Activated CD8-positive, alpha-beta memory T cell treated with anti-CD3 and anti-CD28 coated beads for 36 hours (primary cell): Measurements from ENCODE around the gene FAM3A. TPM values are rescaled to one million over a fixed set of nuclear protein-coding genes. Genes with fewer than 3 reads are reported as not detected.
"Not testable (repeated sequence)": the region's sequence is repeated elsewhere in the genome, so short reads cannot be mapped to it uniquely, and the experiment has no call there.

Experiments
- CTCF ChIA-PET: fragments of 350-600 bp; sonication (Branson Sonifier 250); formaldehyde crosslinking; loops from one replicate; lab custom pipeline; 2021; ENCODE audit warnings: antibody characterized with exemption; lab: Charles Lee
- POLR2A ChIA-PET: fragments of 350-600 bp; sonication (Branson Sonifier 250); formaldehyde crosslinking; loops from one replicate; lab custom pipeline; 2021; ENCODE audit warnings: antibody characterized with exemption; lab: Charles Lee
- total RNA-seq, 2 experiments: library from RNA; stranded (reverse); gene quantifications; one replicate each; pipeline ENCODE4 v1.2.3, GENCODE V29; 2021

The FAM3A gene
- total RNA-seq, 2 experiments from 2014 or later = 30.5 to 32.5 TPM

DNA sequence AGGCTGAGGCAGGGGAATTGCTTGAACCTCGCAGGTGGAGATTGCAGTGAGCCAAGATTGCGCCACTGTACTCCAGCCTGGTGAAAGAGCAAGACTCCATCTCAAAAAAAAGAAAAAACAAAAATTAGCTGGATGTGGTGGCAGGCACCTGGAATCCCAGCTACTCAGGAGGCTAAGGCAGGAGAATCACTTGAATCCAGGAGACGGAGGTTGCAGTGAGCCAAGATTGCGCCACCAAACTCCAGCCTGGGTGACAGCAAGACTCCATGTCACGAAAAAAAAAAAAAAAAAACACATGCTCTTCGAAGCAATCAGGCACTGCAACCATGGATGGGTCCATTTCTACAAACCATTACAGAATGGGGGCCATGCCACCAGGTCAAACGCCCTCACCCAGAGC is 24.3 kb upstream of the FAM3A start:
- CTCF ChIA-PET = interaction anchor here (2.2 to 2.4 kb wide), 2 partner anchors 13 to 167 kb away, joined by 7 read pairs; partner anchors contain the start of gene FLNA
- POLR2A ChIA-PET = not testable (repeated sequence)

DNA sequence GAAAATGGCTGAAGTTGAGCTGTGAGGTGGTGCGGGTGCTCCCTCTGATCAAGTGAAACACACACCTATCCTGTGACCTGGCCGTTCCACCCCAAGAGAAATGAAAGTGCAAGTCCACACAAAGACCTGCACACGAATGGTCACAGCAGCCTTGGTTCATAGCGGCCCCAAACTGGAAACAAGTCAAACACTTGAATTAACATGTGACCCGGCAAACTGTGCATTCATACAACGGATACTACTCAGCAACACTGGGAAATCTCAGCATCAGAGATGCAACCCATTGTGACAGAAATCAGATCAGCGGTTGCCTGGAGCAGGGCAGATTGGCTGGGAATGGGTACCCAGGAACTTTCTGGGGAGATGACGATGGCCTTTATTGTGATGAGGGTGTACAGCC is 23.0 kb upstream of the FAM3A start:
- ChIA-PET CTCF (no interaction called here), POLR2A (no interaction called here)

DNA sequence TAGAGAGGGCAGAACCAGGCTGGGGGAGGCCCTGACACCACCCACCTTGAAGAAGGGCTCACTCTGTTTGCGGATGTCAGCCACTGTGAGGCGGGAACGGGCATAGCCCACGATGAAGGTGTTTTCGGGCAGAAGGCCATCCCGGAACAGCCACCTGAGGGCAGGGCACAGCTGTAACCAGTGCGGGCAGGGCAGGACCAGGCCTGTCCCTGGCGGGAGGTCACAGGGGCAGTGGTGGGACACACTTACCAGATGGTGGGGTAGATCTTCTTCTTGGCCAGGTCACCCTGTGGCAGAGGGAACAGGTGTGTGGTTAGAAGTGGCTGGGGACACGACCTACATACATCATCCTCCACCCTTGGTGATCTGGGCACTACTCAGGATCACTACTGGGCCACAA is 19.9 kb upstream of the FAM3A start:
- CTCF ChIA-PET = interaction anchor here (1.3 to 1.8 kb wide), 4 partner anchors 9 to 163 kb away, joined by 3 to 6 read pairs (median 4); no protein-coding TSS in a partner anchor
- POLR2A ChIA-PET = interaction anchor here (0.9 kb wide), 1 partner anchor 81 kb away, joined by 3 read pairs; no protein-coding TSS in a partner anchor

DNA sequence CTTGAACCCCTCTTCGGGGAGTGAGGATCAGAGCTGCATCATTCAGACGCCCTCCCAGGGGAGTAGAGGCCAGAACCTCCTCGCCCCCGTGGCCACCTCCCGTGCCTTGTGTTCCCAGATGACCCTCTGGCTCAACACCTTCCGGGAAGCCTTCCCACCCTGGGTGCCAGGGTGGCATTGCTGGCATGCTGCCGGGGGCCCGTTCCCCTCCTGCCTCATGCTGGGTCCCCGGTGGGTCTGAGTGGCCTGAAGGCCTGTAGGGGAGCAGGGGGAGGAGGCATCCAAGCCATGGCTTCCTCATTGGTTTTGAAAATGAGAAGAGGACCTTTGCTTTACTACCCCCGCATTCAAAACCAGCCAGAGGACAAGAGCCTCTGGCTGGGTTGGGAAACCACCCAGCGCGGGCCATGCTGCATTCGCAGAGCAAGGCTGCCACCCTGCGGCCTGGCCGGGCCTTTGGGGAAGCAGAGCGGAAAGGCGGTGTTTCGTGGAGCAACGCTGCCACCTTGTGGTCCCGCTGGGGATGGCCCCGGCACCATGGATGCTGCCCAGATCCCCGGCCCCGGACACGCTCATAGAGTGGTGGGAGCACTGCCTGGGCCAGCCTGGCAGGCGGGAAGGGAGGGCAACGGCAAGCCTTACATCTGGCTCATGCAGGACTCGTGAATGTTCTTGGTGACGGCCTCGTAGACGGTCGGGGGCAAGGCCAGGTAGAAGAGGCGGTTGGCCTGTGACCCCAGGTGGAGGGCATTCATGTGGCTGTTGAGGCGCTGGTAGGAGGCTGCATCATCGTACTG is 18.7 kb upstream of the FAM3A start:
- ChIA-PET CTCF (interaction anchor here (1.1 to 1.8 kb wide), 5 partner anchors 8 to 162 kb away, joined by 3 to 6 read pairs (median 3); no protein-coding TSS in a partner anchor), POLR2A (interaction anchor here (0.8 to 0.9 kb wide), 2 partner anchors 11 to 80 kb away, joined by 3 read pairs; no protein-coding TSS in a partner anchor)

DNA sequence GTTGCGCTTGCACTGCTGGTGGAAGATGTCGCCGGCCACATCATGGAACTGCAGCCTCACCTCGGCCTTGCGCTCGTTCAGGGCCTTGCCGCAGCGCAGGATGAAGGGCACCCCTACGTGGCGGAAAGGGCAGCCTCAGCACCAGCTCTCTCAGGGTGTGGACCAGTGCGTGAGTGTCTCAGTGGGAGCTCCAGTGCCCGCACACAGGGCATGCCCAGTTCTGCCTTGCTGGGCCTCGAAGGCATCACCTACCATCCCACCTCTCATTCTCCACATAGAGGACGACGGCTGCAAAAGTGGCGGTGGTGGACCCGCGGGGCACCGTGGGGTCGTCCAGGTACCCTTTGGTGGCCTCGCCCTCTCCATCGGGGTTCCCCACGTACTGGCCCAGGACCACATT is 16.7 kb upstream of the FAM3A start:
- CTCF ChIA-PET = interaction anchor here (1.6 kb wide), 1 partner anchor 9 kb away, joined by 4 read pairs; no protein-coding TSS in a partner anchor
- POLR2A ChIA-PET = no interaction called here

DNA sequence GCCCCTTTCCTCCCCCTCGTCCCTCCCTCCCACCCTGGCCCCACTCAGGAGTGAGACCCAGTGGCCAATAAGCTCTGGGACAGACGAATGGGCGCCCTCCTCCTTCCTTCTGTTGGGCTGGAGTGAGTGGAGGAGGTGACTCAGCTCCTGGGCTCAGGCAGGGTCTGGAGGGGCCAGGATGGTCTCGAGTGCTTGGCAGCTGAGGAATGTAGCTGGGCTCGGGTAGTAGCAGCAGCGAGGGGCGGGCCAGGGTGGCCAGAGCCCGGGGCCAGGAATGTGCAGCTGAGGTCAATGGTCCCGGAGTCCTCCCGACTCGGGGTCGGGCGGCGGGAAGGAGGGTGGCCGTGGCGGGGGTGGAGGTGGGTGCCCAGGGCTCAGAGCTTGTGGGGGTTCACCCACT is 15.6 kb upstream of the FAM3A start:
- POLR2A ChIA-PET = no interaction called here
- CTCF ChIA-PET = interaction anchor here (1.6 kb wide), 1 partner anchor 11 kb away, joined by 4 read pairs; no protein-coding TSS in a partner anchor

DNA sequence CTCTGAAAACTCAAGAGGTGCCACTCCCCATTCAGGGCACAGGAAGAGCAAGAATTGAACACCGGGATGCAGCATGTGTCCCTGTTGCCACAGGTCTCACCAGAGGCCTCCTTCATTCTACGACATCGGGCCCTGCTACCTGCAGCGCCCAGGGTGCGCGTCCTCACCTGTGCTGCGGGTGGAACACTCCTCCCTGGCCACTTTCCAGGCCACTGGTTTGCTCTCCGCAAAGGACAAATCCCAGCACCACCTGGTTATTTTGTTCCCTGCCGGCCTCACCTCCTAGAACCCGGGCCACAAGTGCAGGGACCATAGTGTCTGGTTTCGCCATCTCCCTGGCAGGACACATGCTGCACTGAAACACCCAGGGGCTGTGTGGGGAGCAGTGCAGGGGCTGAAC is 14.3 kb upstream of the FAM3A start:
- ChIA-PET CTCF (interaction anchor here (2.2 kb wide), 1 partner anchor 157 kb away, joined by 9 read pairs; no protein-coding TSS in a partner anchor), POLR2A (no interaction called here)

DNA sequence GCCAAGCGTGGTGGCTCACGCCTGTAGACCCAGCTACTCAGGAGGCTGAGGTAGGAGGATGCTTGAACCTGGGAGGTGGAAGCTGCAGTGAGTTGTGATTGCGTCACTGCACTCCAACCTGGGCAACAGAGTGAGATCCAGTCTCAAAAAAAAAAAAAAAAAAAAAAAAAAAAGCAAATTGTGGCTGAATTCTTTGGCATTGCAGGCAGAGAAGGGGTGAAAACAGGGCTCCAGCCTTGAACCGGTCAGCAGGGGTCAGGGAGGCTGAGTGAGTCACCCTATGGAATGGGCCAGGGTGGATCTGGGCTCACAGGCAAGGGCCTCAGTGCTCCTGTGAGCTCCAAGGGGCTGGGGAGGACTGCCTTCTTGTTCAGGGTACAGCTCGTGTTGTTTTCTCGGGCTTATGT is 13.2 kb upstream of the FAM3A start:
- ChIA-PET POLR2A (interaction anchor here (0.6 kb wide), 1 partner anchor 13 kb away, joined by 3 read pairs; no protein-coding TSS in a partner anchor), CTCF (interaction anchor here (2.2 kb wide), 1 partner anchor 156 kb away, joined by 9 read pairs; no protein-coding TSS in a partner anchor)

DNA sequence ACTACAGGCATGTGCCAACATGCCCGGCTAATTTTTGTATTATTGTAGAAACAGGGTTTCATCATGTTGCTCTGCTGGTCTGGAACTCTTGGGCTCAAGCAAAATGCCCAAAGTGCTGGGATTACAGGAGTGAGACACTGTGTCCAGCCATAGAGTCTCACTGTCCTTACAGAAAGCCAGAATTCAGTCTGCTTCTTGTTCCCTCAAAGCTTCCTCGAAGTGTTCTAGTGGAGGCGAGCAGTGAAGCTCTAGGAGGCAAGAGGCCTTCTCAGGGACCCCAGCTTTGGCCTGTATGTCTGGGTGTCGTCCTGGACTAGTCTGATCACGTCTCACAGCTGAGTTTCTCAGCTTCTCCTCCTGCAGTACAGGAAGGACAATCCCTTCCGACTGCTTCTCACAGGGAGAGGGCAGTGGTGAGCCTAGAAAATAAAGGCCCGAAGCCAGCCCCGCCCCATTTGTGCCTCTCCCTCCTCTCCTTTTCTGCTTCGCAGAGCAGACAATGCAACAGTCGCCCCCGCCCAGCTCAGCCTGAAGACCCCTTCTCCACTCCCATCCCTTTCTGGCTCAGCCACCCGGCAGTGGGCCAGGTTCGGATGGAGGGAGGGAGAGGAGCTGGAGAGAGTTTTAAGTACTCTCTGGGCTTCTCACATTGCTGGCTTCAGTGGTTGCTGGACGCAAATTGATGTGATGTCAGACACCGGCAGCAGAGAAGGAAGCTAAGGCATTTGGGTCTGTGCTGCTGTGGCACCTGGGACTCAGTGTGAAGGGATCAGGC is 11.1 kb upstream of the FAM3A start:
- POLR2A ChIA-PET = no interaction called here
- CTCF ChIA-PET = interaction anchor here (0.6 to 1.8 kb wide), 6 partner anchors 9 to 209 kb away, joined by 3 to 7 read pairs (median 4); partner anchors contain the start of gene SLC10A3

DNA sequence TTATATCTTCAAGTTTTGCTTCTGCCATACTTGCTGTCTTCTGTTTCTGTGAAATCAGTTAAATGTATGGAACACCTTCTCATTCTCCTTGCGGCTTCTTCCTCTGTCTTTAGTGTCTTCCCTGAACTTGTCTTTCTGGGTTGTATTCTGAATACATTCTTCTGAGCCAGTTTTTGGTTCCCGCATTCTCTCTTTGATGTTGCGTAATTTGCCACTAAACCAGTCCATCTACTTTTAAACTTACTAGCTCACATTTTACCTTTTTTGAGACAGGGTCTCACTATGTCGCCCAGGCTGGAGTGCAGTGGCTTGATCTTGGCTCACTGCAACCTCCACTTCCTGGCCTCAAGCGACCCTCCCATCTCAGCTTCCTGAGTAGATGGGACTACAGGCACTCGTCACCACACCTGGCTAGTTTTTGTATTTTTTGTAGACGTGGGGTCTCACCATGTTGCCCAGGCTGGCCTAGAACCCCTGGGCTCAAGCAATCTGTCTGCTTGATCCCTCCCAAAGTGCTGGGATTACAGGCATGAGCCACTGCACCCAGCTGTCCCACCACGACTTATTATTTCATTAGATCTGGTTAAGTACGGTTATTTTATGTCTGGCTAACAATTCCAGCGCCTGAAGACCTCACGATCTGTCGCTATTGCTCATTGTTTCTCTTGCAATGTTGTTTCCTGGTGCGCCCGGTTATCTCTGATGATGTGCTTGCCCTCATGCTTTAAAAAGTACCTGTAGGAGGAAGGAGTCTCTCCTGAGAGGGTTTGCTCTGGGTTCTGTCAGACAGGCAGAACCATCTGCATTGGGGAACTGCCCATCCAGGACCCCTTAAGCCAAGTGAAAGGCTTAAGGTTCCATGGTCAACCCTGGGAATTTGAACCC is 9.8 kb upstream of the FAM3A start:
- ChIA-PET CTCF (interaction anchor here (1.1 to 1.8 kb wide), 2 partner anchors 15 to 36 kb away, joined by 4 to 7 read pairs; partner anchors contain the start of gene SLC10A3), POLR2A (no interaction called here)

DNA sequence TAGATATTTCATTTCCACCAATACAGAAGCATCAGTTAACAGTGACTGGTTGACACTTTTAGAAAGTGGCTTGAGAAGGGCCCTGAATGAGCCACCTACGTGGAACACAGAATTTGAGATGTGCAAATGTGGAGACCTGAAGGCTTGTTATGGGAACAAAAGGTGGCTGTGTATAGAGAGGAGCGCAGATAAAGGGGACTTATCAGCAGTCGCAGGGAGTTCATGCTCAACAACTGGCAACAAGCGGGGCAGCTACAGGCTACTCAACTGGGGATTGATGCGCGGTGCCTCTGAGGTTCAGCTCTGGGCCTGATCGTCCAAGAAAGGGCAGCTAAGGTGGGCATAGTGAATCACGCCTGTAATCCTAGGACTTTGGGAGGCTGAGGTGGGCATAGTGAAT is 3.4 kb upstream of the FAM3A start:
- ChIA-PET POLR2A (no interaction called here), CTCF (no interaction called here)

DNA sequence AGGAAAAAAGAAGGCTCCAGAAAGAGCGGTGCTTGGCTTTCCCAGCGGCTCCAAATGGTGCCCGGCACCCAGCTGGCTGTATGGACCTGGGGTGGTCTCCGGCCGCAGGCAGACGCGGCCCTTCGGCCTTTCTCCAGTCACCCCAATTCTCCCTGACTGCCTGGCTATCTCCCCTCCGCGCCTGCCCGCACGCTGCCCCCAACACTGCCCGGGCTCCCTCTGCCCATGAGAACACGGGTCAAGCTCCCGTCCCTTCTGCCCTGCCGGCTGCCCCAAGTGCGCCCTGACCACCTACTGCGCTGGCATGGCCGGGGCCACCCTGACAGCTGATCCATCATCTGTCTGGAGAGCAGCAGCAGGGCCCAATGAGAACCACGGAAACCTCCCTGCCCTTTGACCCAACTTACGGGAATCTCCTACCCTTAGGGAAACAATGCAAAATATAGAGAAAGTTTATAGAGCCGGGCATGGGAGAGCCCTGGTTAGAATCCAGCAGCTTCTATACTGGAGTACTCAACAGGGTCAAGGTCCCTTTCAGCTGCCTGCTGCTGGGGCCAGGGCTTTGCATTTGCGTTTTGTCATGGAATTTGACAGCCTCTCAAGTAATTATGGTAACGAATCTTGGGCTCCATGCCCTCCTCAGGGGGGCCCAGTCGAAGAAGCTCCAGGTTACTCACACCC is 1.2 kb upstream of the FAM3A start:
- ChIA-PET CTCF (no interaction called here), POLR2A (no interaction called here)

DNA sequence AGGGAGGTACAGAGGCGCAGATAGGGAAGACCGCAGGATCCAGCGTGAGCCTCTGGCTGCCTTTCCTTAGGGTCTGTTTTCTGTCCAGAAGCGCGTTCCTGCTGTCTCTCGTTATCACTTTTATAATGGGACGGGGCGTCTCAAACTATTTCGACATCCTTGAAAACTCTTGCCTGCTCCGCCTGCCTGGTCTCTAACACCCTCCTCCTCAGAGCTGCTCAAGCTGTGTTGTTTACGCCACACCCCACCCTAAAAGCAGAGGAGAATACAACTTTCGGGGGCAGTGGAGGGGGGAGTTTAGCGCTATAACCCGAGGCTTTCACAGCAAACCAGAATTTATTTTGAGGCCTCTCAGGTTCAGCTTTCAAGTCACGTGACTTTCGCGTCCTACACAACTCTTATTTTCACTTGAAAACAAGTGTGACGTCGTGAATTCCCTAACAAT is 646 bp upstream of the FAM3A start:
- ChIA-PET POLR2A (no interaction called here), CTCF (interaction anchor here (0.6 kb wide), 1 partner anchor 41 kb away, joined by 3 read pairs; no protein-coding TSS in a partner anchor)

DNA sequence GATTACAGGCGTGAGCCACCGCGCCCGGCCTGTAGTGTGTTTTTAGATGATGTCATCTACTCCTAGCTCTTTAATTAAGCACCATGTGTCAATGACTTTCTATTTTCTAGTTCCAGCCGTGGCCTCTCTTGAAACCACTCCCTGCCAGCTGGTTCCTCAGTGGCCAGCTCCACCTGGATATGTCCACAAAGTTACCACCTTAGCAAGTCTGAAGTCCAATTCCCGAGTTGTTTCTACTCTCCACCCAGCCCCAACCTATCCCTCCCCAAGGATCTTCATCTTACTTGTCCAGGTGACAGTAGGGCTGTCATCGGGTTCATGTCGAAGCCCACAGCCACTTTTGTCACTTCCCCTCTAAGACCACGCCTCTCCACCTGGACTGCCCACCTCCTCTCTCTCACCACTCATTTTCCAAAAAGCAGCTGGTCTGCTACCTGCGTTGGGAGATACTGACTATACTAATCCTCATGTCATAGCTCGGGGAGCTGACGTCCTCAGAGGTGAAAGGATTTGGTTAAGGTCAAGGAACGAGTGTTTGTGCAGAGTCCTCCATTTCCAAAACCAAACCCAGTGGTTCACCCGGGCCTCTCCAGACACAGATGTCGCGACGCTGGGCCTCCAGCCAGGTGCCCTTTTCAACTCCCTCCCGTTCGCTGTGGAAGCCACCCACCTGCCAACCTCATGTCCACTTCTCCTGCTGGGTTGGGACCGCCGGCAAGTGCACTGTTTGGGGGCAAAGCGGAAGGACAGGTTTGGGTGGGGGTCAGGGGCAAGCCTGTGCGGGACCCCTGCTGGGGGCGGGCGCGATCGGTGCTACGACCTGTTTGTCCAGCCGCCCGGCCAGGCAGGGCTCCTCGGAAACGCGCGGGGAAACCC is 704 bp downstream of the FAM3A start:
- POLR2A ChIA-PET = no interaction called here
- CTCF ChIA-PET = no interaction called here

DNA sequence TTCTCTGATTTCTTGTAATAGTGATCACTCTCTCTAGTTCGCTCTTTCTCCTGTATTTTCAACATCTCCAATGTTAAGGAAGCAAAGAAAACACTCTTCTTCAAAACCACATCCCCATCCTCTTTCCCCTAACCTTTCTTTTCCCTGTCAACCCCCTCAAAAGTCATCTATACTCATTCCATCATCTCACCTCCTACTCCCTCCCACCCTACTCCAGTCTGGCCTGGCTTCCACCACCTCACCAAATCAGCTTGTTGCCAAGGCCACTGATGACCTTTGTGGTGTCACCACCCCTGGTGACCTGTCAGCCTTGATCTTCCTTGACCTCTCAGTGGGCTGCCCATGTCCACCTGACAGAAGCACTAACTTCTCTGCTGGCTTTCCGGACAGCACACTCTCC is 2.3 kb downstream of the FAM3A start:
- CTCF ChIA-PET = no interaction called here
- POLR2A ChIA-PET = no interaction called here

DNA sequence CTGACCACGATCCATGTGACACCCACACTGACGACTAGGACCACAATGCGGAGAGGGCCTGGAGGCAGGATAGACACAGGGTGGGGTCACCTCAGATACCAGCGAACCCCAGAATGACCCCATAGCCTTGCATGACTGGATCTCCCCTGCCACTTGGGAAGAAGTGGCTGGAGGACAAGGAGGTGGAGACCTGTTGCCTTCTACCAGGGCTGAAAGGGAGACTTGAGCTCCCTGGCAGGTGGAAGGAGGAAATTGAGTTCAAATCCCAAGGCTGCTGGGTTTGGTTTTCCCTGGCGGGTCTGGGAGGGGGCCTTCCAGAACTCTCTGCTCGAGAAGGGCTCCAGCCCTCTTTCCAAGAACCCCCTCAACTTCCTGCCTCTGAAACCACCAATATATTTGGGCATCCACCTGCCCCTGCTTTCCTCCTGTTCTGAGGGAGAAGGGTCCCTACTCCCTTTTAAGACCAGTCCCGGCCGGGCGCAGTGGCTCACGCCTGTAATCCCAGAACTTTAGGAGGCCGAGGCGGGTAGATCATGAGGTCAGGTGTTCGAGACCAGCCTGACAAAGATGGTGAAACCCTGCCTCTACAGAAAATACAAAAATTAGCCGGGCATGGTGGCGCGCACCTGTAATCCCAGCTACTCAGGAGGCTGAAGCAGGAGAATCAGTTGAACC is 3.0 kb downstream of the FAM3A start:
- CTCF ChIA-PET = no interaction called here
- POLR2A ChIA-PET = no interaction called here
